Smooth muscle cell (in vitro differentiated cells): Measurements from ENCODE around the gene PTGIS. TPM values are rescaled to one million over a fixed set of nuclear protein-coding genes. Genes with fewer than 3 reads are reported as not detected.

Experiments used
- DNase-seq: peaks from one replicate; lab custom pipeline; 2025; ENCODE audit not compliant: unreplicated experiment; lab: John Stamatoyannopoulos, UW
- H2AFZ ChIP-seq: fragments of 200-600 bp; sonication (generic); 2 replicates; pipeline ENCODE4 v1.6.0; 2016; ENCODE audit warnings: antibody characterized with exemption, low read depth, mild to moderate bottlenecking
- H3F3A ChIP-seq: fragments of 200-600 bp; sonication (generic); 2 replicates; pipeline ENCODE4 v1.6.0; 2017; ENCODE audit warnings: antibody characterized with exemption, low read depth
- H3K27ac ChIP-seq: fragments of 200-600 bp; sonication (generic); 2 replicates; pipeline ENCODE4 v1.5.1; 2016; ENCODE audit warnings: low read depth, mild to moderate bottlenecking
- H3K27me3 ChIP-seq: fragments of 200-600 bp; sonication (generic); 2 replicates; pipeline ENCODE4 v1.6.1; 2016; ENCODE audit warnings: low read depth, mild to moderate bottlenecking
- H3K36me3 ChIP-seq: fragments of 200-600 bp; sonication (generic); 2 replicates; pipeline ENCODE4 v1.5.1; 2016; ENCODE audit warnings: low read depth
- H3K4me1 ChIP-seq: fragments of 200-600 bp; sonication (generic); 2 replicates; pipeline ENCODE4 v1.5.1; 2016; ENCODE audit warnings: low read depth
- H3K4me2 ChIP-seq: fragments of 200-600 bp; sonication (generic); 2 replicates; pipeline ENCODE4 v1.6.0; 2016; ENCODE audit warnings: mild to moderate bottlenecking
- H3K4me3 ChIP-seq: fragments of 200-600 bp; sonication (generic); 2 replicates; pipeline ENCODE4 v1.5.1; 2016; ENCODE audit warnings: mild to moderate bottlenecking
- H3K79me2 ChIP-seq: fragments of 200-600 bp; sonication (generic); 2 replicates; pipeline ENCODE4 v1.6.0; 2016; ENCODE audit warnings: low read depth, mild to moderate bottlenecking
- H3K9ac ChIP-seq: fragments of 200-600 bp; sonication (generic); 2 replicates; pipeline ENCODE4 v1.6.0; 2016; ENCODE audit warnings: low read depth
- H3K9me3 ChIP-seq: fragments of 200-600 bp; sonication (generic); replicated peaks from 2 replicates; pipeline ENCODE4 v1.5.1; 2016; ENCODE audit warnings: low read depth
- H4K20me1 ChIP-seq: fragments of 200-600 bp; sonication (generic); 2 replicates; pipeline ENCODE4 v1.6.0; 2016; ENCODE audit warnings: low read depth
- WGBS: methylation state at CpG from one replicate; pipeline ENCODE4 v1.1.7; 2016; ENCODE audit warnings: low lambda C conversion rate; 5-methylcytosine and 5-hydroxymethylcytosine counted together
- polyA plus RNA-seq: library from polyadenylated mRNA; unstranded; fragments of >200 nt; fragmentation: Nextera tagmentation; extraction: Ambion mirVana; gene quantifications from 2 replicates; pipeline ENCODE4 v1.2.1, GENCODE V29; 2016
- total RNA-seq: library from RNA; depleted of rRNA; stranded (reverse); fragments of >200 nt; gene quantifications from 2 replicates; pipeline ENCODE4 v1.2.3, GENCODE V29; 2014
- TF ChIP-seq, protein P1 (sequence below): fragments of 200-600 bp; sonication (generic); IDR thresholded peaks from 2 replicates; pipeline ENCODE4 v1.5.1; 2017; ENCODE audit warnings: borderline replicate concordance, mild to moderate bottlenecking, antibody characterized with exemption; ENCODE audit not compliant: insufficient read depth, poor library complexity, severe bottlenecking

Gene PTGIS
- total and polyA plus RNA-seq, 2 experiments from 2014 or later: 0.18 to 0.64 TPM

DNA sequence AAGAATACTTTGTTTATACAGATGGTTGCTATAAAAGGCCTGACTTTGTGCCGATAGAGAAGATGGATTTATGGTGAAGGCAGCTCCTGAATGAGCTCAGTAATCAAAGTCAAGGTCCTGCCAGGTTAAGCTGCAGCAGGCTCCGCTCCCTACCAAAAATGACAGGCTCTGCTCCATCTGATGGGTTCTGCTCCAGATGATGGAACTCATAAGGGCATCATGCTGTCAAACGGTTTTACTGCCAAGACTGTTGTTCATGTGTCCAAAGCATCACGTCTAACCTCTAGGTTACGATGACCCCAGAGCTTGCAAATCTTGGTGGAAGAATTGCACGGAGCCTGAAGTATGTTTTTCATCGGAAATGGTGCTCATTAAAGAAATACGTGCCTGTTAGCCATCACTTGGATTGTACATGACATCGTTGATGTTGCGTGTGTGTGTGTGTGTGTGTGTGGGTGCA is 19.2 kb upstream of the PTGIS start:
- DNase-seq: no peak
- H3K4me1 ChIP-seq: no peaks in the 10 kb centered on the region
- H3K27me3 ChIP-seq: no peaks in the 10 kb centered on the region
- no peaks in the 10 kb centered on the region for H3F3A ChIP-seq
- 83% methylated on average over 10 of the region's 10 CpGs for WGBS
- H3K4me3 ChIP-seq: no peak overlapping the region
- no peak overlapping the region for H2AFZ ChIP-seq
- H4K20me1 ChIP-seq: no peaks in the 10 kb centered on the region
- no peaks in the 10 kb centered on the region for H3K36me3 ChIP-seq
- TF ChIP-seq, protein P1, sequence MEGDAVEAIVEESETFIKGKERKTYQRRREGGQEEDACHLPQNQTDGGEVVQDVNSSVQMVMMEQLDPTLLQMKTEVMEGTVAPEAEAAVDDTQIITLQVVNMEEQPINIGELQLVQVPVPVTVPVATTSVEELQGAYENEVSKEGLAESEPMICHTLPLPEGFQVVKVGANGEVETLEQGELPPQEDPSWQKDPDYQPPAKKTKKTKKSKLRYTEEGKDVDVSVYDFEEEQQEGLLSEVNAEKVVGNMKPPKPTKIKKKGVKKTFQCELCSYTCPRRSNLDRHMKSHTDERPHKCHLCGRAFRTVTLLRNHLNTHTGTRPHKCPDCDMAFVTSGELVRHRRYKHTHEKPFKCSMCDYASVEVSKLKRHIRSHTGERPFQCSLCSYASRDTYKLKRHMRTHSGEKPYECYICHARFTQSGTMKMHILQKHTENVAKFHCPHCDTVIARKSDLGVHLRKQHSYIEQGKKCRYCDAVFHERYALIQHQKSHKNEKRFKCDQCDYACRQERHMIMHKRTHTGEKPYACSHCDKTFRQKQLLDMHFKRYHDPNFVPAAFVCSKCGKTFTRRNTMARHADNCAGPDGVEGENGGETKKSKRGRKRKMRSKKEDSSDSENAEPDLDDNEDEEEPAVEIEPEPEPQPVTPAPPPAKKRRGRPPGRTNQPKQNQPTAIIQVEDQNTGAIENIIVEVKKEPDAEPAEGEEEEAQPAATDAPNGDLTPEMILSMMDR: no peak
- H3K27ac ChIP-seq: no peak overlapping the region
- H3K9me3 ChIP-seq: no peaks in the 10 kb centered on the region
- H3K79me2 ChIP-seq: no peaks in the 10 kb centered on the region
- no peak overlapping the region for H3K4me2 ChIP-seq
- no peak overlapping the region for H3K9ac ChIP-seq

DNA sequence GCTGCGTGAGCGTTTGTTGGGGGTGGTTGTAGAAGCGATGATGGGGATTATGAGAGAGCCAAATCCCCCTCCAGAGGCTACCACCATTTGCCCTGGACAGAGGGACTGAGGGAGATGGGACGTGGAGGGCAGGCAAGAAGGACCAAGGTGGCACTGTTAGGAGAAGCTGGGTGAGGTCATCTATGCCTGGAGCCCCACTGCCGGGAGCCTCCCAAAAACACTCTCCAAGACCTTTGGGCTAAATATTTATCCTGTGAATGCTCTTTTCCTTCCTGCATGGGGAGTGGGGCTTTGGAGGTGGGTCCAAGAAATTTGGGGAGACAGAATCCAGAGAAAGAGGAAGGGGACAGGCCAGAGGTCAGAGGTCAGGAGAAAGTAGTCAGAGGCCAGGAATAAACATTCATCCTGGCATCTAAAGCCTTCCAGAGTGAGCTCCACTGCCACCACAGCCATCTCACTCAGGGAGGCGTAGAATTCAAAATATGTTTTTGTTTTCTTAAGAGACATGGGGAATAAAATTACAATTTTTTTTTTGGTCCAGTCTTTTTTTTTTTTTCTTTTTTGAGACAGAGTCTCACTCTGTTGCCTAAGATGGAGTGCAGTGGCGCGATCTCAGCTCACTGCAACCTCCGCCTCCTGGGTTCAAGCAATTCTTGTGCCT is 17.8 kb upstream of the PTGIS start:
- Histone ChIP-seq H4K20me1 (no peaks in the 10 kb centered on the region), H3K9ac (no peak overlapping the region), H3K27ac (no peak overlapping the region), H3K4me2 (no peak overlapping the region), H3K79me2 (no peaks in the 10 kb centered on the region), H3K4me3 (no peak overlapping the region), H3K36me3 (no peaks in the 10 kb centered on the region), H3F3A (no peaks in the 10 kb centered on the region), H2AFZ (no peak overlapping the region), H3K4me1 (no peaks in the 10 kb centered on the region), H3K9me3 (no peaks in the 10 kb centered on the region), H3K27me3 (no peaks in the 10 kb centered on the region)
- DNase-seq: no peak
- 83% methylated on average over 9 of the region's 9 CpGs for WGBS
- TF ChIP-seq, protein P1: no peak

DNA sequence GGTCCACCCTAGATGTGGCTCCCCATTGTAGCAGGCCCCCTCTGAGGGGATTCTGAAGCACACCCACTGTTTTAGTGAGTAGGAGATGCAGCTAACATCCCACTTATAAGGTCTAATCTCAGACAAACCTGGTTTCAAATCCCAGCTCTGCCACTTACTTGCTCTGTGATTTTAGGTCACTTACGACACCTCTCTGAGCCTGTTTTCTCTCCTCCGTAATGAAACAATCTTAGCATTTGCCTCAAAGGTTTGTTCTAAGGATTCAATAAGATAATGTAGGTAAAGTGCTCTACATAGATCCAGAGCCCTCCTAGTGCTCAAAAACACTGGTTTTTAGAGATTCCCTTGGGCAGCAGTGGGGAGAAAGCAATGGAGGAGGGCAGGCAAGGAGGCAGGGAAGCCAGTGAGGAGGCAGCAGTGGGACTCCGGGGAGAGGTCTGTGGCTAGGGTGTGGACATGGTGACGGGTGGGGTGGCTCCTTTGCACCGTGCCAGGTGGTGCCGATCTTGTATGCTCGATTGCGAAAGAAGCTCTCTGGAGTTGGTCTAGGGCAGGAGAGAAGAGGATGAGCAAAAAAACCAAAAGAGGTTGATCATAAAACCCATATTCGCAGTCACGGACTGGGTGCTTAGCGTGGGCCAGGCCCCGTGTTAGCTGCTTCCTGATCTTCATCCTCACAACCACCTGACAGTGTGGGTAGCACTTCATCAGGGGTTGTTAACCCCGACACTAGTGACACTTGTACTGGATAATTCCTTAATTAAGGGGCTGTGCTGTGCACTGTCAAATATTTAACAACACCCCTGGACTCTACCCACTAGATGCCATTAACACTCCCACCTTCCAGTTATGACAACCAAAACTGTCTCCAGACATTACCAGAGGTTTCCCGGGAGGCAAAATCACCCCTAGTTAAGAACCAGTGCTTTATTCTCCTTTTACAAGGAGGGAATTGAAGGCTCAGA is 16.8 kb upstream of the PTGIS start:
- WGBS: 89% methylated on average over 14 of the region's 14 CpGs
- Histone ChIP-seq H3K36me3 (no peaks in the 10 kb centered on the region), H3K4me1 (no peaks in the 10 kb centered on the region), H3K4me3 (no peak overlapping the region), H3K9me3 (no peaks in the 10 kb centered on the region), H3K4me2 (no peak overlapping the region), H3K27ac (no peak overlapping the region), H3K9ac (no peak overlapping the region), H3F3A (no peaks in the 10 kb centered on the region), H3K27me3 (no peaks in the 10 kb centered on the region), H4K20me1 (no peaks in the 10 kb centered on the region), H3K79me2 (no peaks in the 10 kb centered on the region), H2AFZ (no peak overlapping the region)
- TF ChIP-seq, protein P1: no peak
- DNase-seq: no peak
